IPS-15b (cell line): ENCODE results near the gene ATXN1.

Experiments
- H3K27me3 ChIP-seq: one replicate; pipeline ENCODE4 v1.6.1; 2013; ENCODE audit warnings: low read length; ENCODE audit not compliant: control insufficient read depth, insufficient read depth
- H3K36me3 ChIP-seq: one replicate; pipeline ENCODE4 v1.6.1; 2013; ENCODE audit warnings: low read length; ENCODE audit not compliant: control insufficient read depth, insufficient read depth
- H3K4me1 ChIP-seq: one replicate; pipeline ENCODE4 v1.6.1; 2013; ENCODE audit warnings: mild to moderate bottlenecking, low read length; ENCODE audit not compliant: control insufficient read depth, insufficient read depth
- H3K4me3 ChIP-seq: one replicate; pipeline ENCODE4 v1.5.1; 2013; ENCODE audit warnings: low read depth, low read length
- H3K9ac ChIP-seq: one replicate; pipeline ENCODE4 v1.6.1; 2013; ENCODE audit warnings: low read depth, mild to moderate bottlenecking, low read length
- H3K9me3 ChIP-seq: one replicate; pipeline ENCODE4 v1.6.1; 2013; ENCODE audit warnings: mild to moderate bottlenecking, low read length; ENCODE audit not compliant: control insufficient read depth, insufficient read depth

ATXN1 gene

GRCh38 chr6:16735014-16735413 lies 26.2 kb downstream of the ATXN1 start:
- H3K9ac ChIP-seq: no peak overlapping the region

DNA sequence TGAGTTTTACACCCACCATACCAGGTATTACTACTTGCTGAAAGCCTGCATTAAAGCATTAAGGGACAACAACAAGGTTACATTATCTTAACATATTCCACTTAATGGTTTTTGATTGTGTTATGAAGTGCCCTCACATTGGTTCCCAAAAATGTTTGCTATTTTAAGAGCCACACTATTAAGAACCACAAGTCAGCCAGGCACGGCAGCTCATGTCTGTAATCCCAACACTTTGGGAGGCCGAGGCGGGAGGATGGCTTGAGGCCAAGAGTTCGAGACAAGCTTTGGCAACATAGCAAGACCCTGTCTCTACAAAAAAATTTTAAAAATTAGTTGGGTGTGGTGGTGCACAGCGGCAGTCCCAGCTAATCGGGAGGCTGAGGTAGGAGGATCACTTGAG lies 28.2 kb downstream of the ATXN1 start:
- H3K4me1 ChIP-seq: no peaks in the 10 kb centered on the region
- H3K9ac ChIP-seq: no peak overlapping the region
- no peaks in the 10 kb centered on the region for H3K27me3 ChIP-seq
- no peaks in the 10 kb centered on the region for H3K9me3 ChIP-seq
- H3K36me3 ChIP-seq: no peaks in the 10 kb centered on the region
- H3K4me3 ChIP-seq: no peak overlapping the region

More at GRCh38 chr6:16735014-16735413, 26.2 kb downstream of the ATXN1 start:
- Histone ChIP-seq H3K4me1 (no peaks in the 10 kb centered on the region), H3K9me3 (no peaks in the 10 kb centered on the region), H3K36me3 (no peaks in the 10 kb centered on the region), H3K27me3 (no peaks in the 10 kb centered on the region), H3K4me3 (no peak overlapping the region)

DNA sequence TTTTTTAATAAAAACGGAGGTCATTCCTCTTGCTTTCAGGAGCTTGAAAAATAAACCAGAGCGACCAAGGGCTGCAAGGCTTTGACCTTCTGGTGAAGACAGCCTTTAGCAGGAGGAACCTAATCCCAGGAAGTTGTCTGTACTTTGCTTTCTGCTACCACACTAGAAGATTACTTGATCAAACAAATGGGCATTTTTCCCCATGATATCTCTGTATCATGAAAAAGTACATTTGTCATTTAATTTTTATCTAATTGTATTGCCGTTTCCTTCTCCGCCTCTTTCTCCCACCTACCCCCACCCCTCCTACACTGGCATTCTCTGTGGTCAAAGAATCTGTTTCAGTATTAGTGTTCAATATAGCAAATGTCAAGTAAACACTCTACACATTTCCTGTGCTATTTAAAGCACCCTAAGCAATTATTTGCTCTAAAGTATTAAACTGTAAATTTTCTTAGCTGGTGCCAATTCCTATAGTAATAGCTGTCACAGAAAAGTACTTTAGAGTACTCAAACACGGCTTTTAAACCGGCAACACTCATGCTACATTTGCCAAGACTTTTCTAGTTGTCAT lies 29.7 kb downstream of the ATXN1 start:
- H3K4me3 ChIP-seq: no peak overlapping the region
- H3K36me3 ChIP-seq: no peaks in the 10 kb centered on the region
- H3K4me1 ChIP-seq: no peaks in the 10 kb centered on the region
- H3K9ac ChIP-seq: no peak overlapping the region
- H3K9me3 ChIP-seq: no peaks in the 10 kb centered on the region
- no peaks in the 10 kb centered on the region for H3K27me3 ChIP-seq

DNA sequence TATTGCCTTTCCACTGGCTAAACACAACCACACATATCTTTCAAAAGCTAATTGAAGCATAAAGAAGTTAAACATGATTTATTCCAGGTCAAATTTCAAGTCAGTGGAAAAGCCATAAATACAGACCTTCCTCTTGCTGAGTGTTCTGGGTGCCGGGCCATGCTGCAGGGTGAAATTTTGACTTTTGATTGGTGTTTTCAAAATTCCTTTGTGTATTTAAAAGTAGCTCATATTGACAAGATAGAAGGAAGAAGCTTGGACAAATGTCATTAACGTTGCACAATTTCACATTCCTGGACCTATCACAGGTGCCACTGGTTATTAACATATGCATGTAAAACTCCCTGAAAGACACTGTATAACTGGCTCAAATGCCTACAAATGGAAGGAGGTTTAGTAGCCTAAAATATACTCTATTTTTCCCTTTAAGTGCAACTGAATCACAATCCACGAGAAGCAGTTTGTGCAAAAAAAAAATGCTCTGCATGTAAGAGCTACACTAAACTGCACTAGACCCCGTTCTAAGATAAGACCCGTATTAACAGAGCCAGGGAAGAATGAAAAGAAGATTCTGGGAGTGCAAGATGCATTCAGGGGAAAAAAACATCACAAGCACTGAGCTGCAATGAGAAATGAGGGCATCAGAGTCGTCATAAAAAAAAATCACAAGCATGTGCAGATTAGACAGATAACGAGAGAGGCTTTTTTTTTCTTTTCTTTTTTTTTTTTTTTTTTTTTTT lies 30.4 kb downstream of the ATXN1 start:
- no peak overlapping the region for H3K4me3 ChIP-seq
- no peaks in the 10 kb centered on the region for H3K27me3 ChIP-seq
- no peak overlapping the region for H3K9ac ChIP-seq
- no peaks in the 10 kb centered on the region for H3K36me3 ChIP-seq
- H3K4me1 ChIP-seq: no peaks in the 10 kb centered on the region
- H3K9me3 ChIP-seq: no peaks in the 10 kb centered on the region

DNA sequence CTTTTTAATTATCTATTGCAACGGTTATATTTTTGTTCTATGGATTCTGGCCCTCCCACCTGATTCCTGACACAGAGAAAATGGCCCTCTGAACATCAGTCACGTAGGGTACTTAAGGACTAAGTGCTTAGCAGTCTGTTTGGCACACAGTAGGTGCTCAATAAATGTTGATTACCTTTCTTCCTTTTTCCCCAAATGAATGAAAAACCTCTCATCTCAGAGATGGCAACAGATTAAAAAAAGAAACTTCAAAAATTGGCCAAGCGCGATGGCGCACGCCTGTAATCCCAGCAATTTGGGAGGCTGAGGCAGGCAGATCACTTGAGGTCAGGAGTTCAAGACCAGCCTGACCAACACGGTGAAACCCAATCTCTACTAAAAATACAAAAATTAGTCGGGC lies 31.5 kb downstream of the ATXN1 start:
- Histone ChIP-seq H3K4me3 (no peak overlapping the region), H3K27me3 (no peaks in the 10 kb centered on the region), H3K9ac (no peak overlapping the region), H3K9me3 (no peaks in the 10 kb centered on the region), H3K36me3 (no peaks in the 10 kb centered on the region), H3K4me1 (no peaks in the 10 kb centered on the region)

GRCh38 chr6:16729183-16729691 lies 32.0 kb downstream of the ATXN1 start:
- no peaks in the 10 kb centered on the region for H3K9me3 ChIP-seq
- H3K9ac ChIP-seq: no peak overlapping the region
- no peaks in the 10 kb centered on the region for H3K27me3 ChIP-seq
- no peak overlapping the region for H3K4me3 ChIP-seq
- H3K4me1 ChIP-seq: no peaks in the 10 kb centered on the region
- no peaks in the 10 kb centered on the region for H3K36me3 ChIP-seq

GRCh38 chr6:16728513-16729182 lies 32.6 kb downstream of the ATXN1 start:
- no peaks in the 10 kb centered on the region for H3K4me1 ChIP-seq
- H3K36me3 ChIP-seq: no peaks in the 10 kb centered on the region
- H3K9me3 ChIP-seq: no peaks in the 10 kb centered on the region
- no peak overlapping the region for H3K9ac ChIP-seq
- H3K4me3 ChIP-seq: no peak overlapping the region
- H3K27me3 ChIP-seq: no peaks in the 10 kb centered on the region

- Histone ChIP-seq H3K9me3 (no peaks in the 10 kb centered on the region), H3K4me1 (no peaks in the 10 kb centered on the region), H3K9ac (no peak overlapping the region), H3K4me3 (no peak overlapping the region), H3K27me3 (no peaks in the 10 kb centered on the region), H3K36me3 (no peaks in the 10 kb centered on the region)
Measured at GRCh38 chr6:16727996-16728395, 33.3 kb downstream of the ATXN1 start.

DNA sequence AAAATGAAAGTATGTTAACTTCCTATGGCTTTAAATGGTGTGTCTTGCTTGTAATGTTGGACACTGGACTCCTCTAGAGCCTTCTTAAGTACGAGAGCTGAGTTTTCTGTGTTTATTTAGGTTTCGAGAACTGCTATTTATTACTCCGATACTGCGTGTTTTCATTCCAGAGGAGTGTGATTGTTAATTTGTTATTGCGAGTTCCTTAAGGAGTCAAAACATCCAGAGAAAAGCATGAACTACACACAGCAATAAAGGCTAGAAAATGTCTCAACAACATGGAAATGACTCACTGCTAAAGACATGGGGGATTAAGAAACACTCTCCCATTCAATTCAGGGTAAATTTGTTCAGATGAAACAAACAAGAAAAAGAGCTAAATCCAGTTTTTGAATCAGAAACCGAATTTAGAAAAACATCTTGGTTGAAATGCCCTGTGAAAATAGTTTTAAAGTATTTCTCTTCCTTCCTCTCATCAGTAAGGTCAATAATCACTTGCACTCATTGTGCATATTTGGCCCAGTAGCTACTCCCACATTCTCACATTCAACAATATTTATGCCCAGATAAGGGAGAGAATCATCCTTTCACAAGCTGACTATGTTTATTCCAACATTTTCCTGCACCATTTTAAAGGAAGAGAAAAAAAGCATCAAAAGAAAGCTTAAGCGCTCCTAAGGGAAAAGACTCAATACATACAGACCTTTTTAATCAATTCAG lies 36.0 kb downstream of the ATXN1 start:
- no peaks in the 10 kb centered on the region for H3K36me3 ChIP-seq
- no peak overlapping the region for H3K4me3 ChIP-seq
- H3K9me3 ChIP-seq: no peaks in the 10 kb centered on the region
- no peak overlapping the region for H3K9ac ChIP-seq
- no peaks in the 10 kb centered on the region for H3K4me1 ChIP-seq
- H3K27me3 ChIP-seq: no peaks in the 10 kb centered on the region

DNA sequence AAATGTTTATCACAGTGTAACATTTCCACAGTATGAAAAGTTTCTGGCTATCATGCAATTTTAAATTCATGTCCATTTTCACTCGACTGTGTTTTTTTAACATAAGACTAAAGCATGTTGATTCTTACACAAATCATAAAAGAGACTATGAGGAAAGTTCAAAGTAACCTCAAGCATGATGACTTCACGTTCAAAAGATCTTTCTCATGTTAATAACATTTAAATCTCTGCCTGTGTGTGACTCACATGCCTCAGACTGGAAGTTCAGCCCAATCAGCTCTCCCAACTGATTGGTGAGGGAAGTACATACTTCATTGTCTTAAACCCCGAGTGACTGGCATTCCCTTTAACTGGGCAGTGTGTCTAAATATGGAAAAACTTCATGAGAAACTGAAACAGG lies 37.4 kb downstream of the ATXN1 start:
- no peak overlapping the region for H3K4me3 ChIP-seq
- no peaks in the 10 kb centered on the region for H3K9me3 ChIP-seq
- H3K9ac ChIP-seq: no peak overlapping the region
- H3K4me1 ChIP-seq: no peaks in the 10 kb centered on the region
- H3K27me3 ChIP-seq: no peaks in the 10 kb centered on the region
- H3K36me3 ChIP-seq: no peaks in the 10 kb centered on the region

- Histone ChIP-seq H3K27me3 (no peaks in the 10 kb centered on the region), H3K4me3 (no peak overlapping the region), H3K9me3 (no peaks in the 10 kb centered on the region), H3K9ac (no peak overlapping the region), H3K4me1 (no peaks in the 10 kb centered on the region), H3K36me3 (no peaks in the 10 kb centered on the region)
Measured at GRCh38 chr6:16723402-16723801, 37.9 kb downstream of the ATXN1 start.
